CD14-positive monocyte (primary cell): ENCODE results near the gene EXOC4. TPM values are rescaled to one million over a fixed set of nuclear protein-coding genes. Genes with fewer than 3 reads are reported as not detected.

Experiments
- DNase-seq, 3 donors: peaks; one replicate each; pipeline ENCODE4 v3.0.0-alpha.2; 2011 to 2022
- H2AFZ ChIP-seq: 2 replicates; pipeline ENCODE4 v1.6.0; 2012; ENCODE audit warnings: mild to moderate bottlenecking, low read depth, low read length, inconsistent platforms; ENCODE audit not compliant: insufficient read depth, poor library complexity, severe bottlenecking
- H3K27ac ChIP-seq, 2 donors: 1 replicate in 1 of 2; 2 replicates in 1 of 2; pipeline ENCODE4 v1.5.1; 2012 to 2013; ENCODE audit warnings: low read length in 2 of 2, control low read depth in 1 of 2, inconsistent platforms in 1 of 2, low read depth in 1 of 2, mild to moderate bottlenecking in 1 of 2
- H3K27me3 ChIP-seq, 2 donors: one replicate each; pipeline versions ENCODE4 v1.6.0 to v1.6.1; 2011 to 2013; ENCODE audit warnings: low read length in 2 of 2; ENCODE audit not compliant: control insufficient read depth in 2 of 2, insufficient read depth in 2 of 2
- H3K36me3 ChIP-seq, 2 donors: replicated peaks in 1 of 2; 1 replicate in 1 of 2; 2 replicates in 1 of 2; pipeline versions ENCODE4 v1.5.1 to v1.6.1; 2012 to 2013; ENCODE audit warnings: low read length in 2 of 2, control low read depth in 1 of 2, inconsistent platforms in 1 of 2, mild to moderate bottlenecking in 1 of 2; ENCODE audit not compliant: insufficient read depth in 2 of 2, control insufficient read depth in 1 of 2
- H3K4me1 ChIP-seq, 2 donors: 1 replicate in 1 of 2; 2 replicates in 1 of 2; pipeline versions ENCODE4 v1.5.1 to v1.6.1; 2012 to 2013; ENCODE audit warnings: low read length in 2 of 2, control low read depth in 1 of 2, inconsistent platforms in 1 of 2, mild to moderate bottlenecking in 1 of 2, moderate library complexity in 1 of 2; ENCODE audit not compliant: insufficient read depth in 2 of 2, control insufficient read depth in 1 of 2
- H3K4me2 ChIP-seq: replicated peaks from 2 replicates; pipeline ENCODE3; 2012; ENCODE audit warnings: low read length, moderate library complexity, mild to moderate bottlenecking; ENCODE audit not compliant: poor library complexity, severe bottlenecking; ENCODE audit errors: extremely low read depth
- H3K4me3 ChIP-seq, 3 experiments: fragments of 200-600 bp in 1 of 3; sonication (generic) in 1 of 3; replicated peaks in 1 of 3; 1 replicate in 2 of 3; 2 replicates in 1 of 3; pipeline ENCODE4 v1.5.1; 2011 to 2013; ENCODE audit warnings: low read length in 3 of 3, mild to moderate bottlenecking in 3 of 3, control low read depth in 2 of 3, low read depth in 2 of 3, inconsistent platforms in 1 of 3, moderate library complexity in 1 of 3
- H3K79me2 ChIP-seq: 2 replicates; pipeline ENCODE4 v1.6.0; 2012; ENCODE audit warnings: mild to moderate bottlenecking, control low read depth, inconsistent platforms, low read length, moderate library complexity; ENCODE audit not compliant: insufficient read depth
- H3K9ac ChIP-seq: 2 replicates; pipeline ENCODE4 v1.6.0; 2017; ENCODE audit warnings: low read length, mild to moderate bottlenecking; ENCODE audit not compliant: insufficient read depth, poor library complexity, severe bottlenecking
- H3K9me3 ChIP-seq, 2 donors: replicated peaks in 1 of 2; 1 replicate in 1 of 2; 2 replicates in 1 of 2; pipeline versions ENCODE4 v1.5.1 to v1.6.1; 2012 to 2013; ENCODE audit warnings: low read length in 2 of 2, control low read depth in 1 of 2; ENCODE audit not compliant: control insufficient read depth in 1 of 2, insufficient read depth in 1 of 2
- H4K20me1 ChIP-seq: 2 replicates; pipeline ENCODE4 v1.6.0; 2012; ENCODE audit warnings: mild to moderate bottlenecking, low read length, control low read depth, moderate library complexity; ENCODE audit not compliant: insufficient read depth
- H3K27ac Mint-ChIP-seq, 7 donors: one replicate each; pipeline ENCODE4 v1.8.0; 2020; ENCODE audit warnings: mild to moderate bottlenecking in 7 of 7, mixed read lengths in 7 of 7, moderate library complexity in 6 of 7, inconsistent platforms in 2 of 7
- H3K27me3 Mint-ChIP-seq, 3 donors: one replicate each; pipeline ENCODE4 v1.8.0; 2021 to 2022; ENCODE audit warnings: low read depth in 3 of 3, mild to moderate bottlenecking in 3 of 3, mixed read lengths in 3 of 3, moderate library complexity in 3 of 3, inconsistent platforms in 1 of 3
- H3K36me3 Mint-ChIP-seq, 2 donors: one replicate each; pipeline ENCODE4 v1.8.0; 2020; ENCODE audit warnings: mixed read lengths in 2 of 2, inconsistent platforms in 1 of 2, mild to moderate bottlenecking in 1 of 2
- H3K4me1 Mint-ChIP-seq: one replicate; pipeline ENCODE4 v1.8.0; 2020; ENCODE audit warnings: mild to moderate bottlenecking, mixed read lengths
- H3K4me3 Mint-ChIP-seq, 2 donors: one replicate each; pipeline ENCODE4 v1.8.0; 2020; ENCODE audit warnings: mild to moderate bottlenecking in 2 of 2, mixed read lengths in 2 of 2, moderate library complexity in 1 of 2
- H3K9me3 Mint-ChIP-seq, 7 donors: one replicate each; pipeline ENCODE4 v1.8.0; 2020 to 2022; ENCODE audit warnings: mixed read lengths in 7 of 7, mild to moderate bottlenecking in 6 of 7, moderate library complexity in 6 of 7, inconsistent platforms in 2 of 7
- WGBS: methylation state at CpG from one replicate; pipeline ENCODE4 v1.1.5; 2013; ENCODE audit warnings: missing lambda C conversion rate; ENCODE audit not compliant: insufficient coverage; 5-methylcytosine and 5-hydroxymethylcytosine counted together
- intact Hi-C, 2 donors: fragments of 100-400 bp; cut with micrococcal nuclease; formaldehyde crosslinking; loops; one replicate each; pipeline versions ENCODE4 v1.15.0 to v1.15.1; 2023
- polyA plus RNA-seq, 3 donors: library from polyadenylated mRNA; depleted of rRNA in 1 of 3; unstranded in 2 of 3; stranded (reverse) in 1 of 3; fragments of 300-500 nt in 2 of 3; fragments of >200 nt in 1 of 3; fragmentation: Illumina TruSeq in 2 of 3; gene quantifications; 1 replicate in 2 of 3; 2 replicates in 1 of 3; pipeline ENCODE4 v1.2.3, GENCODE V29; 2012 to 2021
- TF ChIP-seq, protein P1 (sequence below): fragments of 200-600 bp; IDR thresholded peaks from one replicate; pipeline ENCODE4 v1.8.0; 2022; ENCODE audit warnings: antibody characterized with exemption, mild to moderate bottlenecking

Gene EXOC4
- polyA plus RNA-seq, 3 donors, result 20.6 to 22.3 (median 22.3) TPM

DNA sequence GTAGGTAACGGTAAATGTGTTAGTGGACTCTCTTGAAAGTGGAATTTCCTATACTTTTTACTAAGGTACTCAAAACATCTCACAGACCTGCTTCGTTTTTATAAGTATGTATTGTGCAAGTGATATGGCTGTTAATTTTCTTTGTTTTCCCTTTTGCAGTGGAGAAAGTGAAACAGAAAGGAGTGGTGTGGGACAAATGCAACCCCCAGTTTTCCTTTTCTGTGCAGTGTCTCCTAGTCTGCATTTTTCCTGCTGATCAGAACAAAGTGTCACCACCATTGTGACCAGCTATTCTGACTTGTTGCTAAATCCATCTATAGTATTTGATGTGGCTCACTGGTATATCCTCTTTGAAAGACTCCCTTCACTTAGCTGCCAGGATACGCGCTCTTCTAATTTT is 410.0 kb downstream of the EXOC4 start:
- Mint-ChIP-seq H3K4me1 (peaks cover 7% of the 10 kb centered on the region), H3K27ac (peak overlapping the region in 1 of 7 donors; percentile 5), H3K9me3 (no peaks in the 10 kb centered on the region), H3K4me3 (no peak overlapping the region), H3K27me3 (no peaks in the 10 kb centered on the region), H3K36me3 (peaks cover 3 to 12% of the 10 kb centered on the region in 2 donors)
- DNase-seq, result no peak
- H3K36me3 ChIP-seq, result no peaks in the 10 kb centered on the region
- no peaks in the 10 kb centered on the region for H3K27me3 ChIP-seq
- H3K4me1 ChIP-seq, result no peaks in the 10 kb centered on the region
- no peak overlapping the region for H3K4me3 ChIP-seq
- TF ChIP-seq, protein P1, sequence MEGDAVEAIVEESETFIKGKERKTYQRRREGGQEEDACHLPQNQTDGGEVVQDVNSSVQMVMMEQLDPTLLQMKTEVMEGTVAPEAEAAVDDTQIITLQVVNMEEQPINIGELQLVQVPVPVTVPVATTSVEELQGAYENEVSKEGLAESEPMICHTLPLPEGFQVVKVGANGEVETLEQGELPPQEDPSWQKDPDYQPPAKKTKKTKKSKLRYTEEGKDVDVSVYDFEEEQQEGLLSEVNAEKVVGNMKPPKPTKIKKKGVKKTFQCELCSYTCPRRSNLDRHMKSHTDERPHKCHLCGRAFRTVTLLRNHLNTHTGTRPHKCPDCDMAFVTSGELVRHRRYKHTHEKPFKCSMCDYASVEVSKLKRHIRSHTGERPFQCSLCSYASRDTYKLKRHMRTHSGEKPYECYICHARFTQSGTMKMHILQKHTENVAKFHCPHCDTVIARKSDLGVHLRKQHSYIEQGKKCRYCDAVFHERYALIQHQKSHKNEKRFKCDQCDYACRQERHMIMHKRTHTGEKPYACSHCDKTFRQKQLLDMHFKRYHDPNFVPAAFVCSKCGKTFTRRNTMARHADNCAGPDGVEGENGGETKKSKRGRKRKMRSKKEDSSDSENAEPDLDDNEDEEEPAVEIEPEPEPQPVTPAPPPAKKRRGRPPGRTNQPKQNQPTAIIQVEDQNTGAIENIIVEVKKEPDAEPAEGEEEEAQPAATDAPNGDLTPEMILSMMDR, result no peak
- H3K4me2 ChIP-seq, result no peak overlapping the region
- no CpG with 5 or more reads among the region's 4 CpGs for WGBS
- no peak overlapping the region for H2AFZ ChIP-seq
- no peak overlapping the region for H3K9ac ChIP-seq
- H3K9me3 ChIP-seq, result no peaks in the 10 kb centered on the region
- no peak overlapping the region for H3K27ac ChIP-seq
- intact Hi-C loops, result no loop called here
- no peaks in the 10 kb centered on the region for H3K79me2 ChIP-seq
- H4K20me1 ChIP-seq, result no peaks in the 10 kb centered on the region

DNA sequence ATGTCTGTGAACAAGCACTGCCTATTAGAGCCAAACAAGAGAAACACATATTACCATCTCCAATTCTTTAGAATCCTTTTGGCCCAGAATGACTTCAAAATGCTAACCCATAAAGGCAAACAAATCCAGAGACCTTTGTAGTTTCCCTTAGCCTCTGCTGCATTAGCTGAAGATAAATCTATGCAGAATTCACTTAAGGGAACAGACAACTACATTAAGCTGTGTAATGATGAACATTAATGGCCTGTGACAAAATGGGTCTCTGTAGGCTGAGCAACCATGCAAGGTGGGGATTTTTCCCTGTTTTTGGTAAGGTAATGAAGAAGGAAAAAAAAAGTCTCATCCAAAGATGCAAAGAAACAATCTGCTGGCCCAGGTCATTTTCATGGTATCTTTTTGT is 411.6 kb downstream of the EXOC4 start:
- Histone ChIP-seq H2AFZ (no peak overlapping the region), H3K4me2 (no peak overlapping the region), H3K27ac (no peak overlapping the region), H4K20me1 (no peaks in the 10 kb centered on the region), H3K27me3 (no peaks in the 10 kb centered on the region), H3K79me2 (no peaks in the 10 kb centered on the region), H3K9me3 (no peaks in the 10 kb centered on the region), H3K4me3 (no peak overlapping the region), H3K9ac (no peak overlapping the region), H3K4me1 (no peaks in the 10 kb centered on the region), H3K36me3 (no peaks in the 10 kb centered on the region)
- no peak overlapping the region for H3K4me3 Mint-ChIP-seq
- H3K4me1 Mint-ChIP-seq, result peaks cover 7% of the 10 kb centered on the region
- intact Hi-C loops, result no loop called here
- peaks cover 0 to 3% (median 0%) of the 10 kb centered on the region in 7 donors for H3K9me3 Mint-ChIP-seq
- DNase-seq, result no peak
- peaks cover 7 to 12% of the 10 kb centered on the region in 2 donors for H3K36me3 Mint-ChIP-seq
- H3K27me3 Mint-ChIP-seq, result no peaks in the 10 kb centered on the region
- H3K27ac Mint-ChIP-seq, result no peak overlapping the region
- TF ChIP-seq, protein P1, result no peak
